Measurements from ENCODE around the gene MUSTN1.

- TF ChIP-seq CTCF (IDR thresholded peaks at IDR 0.05), result no peak
- TF ChIP-seq EP300 (IDR thresholded peaks at IDR 0.05), result no peak
- no peak for TF ChIP-seq POLR2A (IDR thresholded peaks at IDR 0.05)
- TF ChIP-seq POLR2AphosphoS5 (IDR thresholded peaks at IDR 0.05), result no peak
Observed at GRCh38 chr3:52788890-52789745, 45.7 kb downstream of the MUSTN1 start.
